ENCODE results near the gene BAAT.

Gene BAAT

DNA sequence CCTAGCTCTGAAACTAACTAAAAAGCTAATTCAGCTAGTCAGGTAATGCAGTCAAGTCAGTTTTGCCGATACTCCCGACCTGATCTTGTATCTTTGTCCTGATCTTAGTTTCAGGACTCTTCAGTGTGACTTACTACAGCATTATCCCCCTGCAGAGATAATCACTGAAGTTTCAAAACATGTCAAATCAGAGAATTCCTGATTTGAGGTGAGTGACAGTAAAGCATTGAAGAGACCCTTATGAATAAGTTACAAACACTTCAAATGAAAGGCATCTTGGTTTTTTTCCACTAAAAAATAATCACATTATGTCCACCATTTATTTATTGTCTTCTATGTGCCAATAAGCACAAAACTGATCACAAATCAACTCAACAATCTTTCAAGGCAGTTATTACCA, 47.6 kb downstream of the BAAT start:
- no peak for ATAC-seq

DNA sequence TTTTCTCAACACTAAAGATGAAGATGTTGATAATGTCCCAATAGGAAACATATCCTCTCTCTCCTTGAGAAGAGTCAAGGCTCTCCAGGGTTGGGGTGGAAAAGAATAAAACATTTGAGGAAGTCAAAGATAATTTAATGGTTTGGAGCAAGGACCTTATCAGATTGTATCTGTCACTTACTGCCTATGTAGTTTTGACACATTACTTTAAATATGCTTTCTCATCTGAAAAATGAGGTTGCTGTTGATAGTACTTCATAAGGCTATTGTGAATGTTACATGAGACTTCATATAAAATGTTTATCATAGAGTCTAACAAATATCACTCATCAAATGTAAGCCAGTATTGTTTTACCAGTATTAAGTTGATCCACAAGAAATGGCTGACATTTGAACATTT, 48.7 kb downstream of the BAAT start:
- no peak for ATAC-seq

More for the DNA sequence above, 47.6 kb downstream of the BAAT start:
- TF ChIP-seq, protein P1, sequence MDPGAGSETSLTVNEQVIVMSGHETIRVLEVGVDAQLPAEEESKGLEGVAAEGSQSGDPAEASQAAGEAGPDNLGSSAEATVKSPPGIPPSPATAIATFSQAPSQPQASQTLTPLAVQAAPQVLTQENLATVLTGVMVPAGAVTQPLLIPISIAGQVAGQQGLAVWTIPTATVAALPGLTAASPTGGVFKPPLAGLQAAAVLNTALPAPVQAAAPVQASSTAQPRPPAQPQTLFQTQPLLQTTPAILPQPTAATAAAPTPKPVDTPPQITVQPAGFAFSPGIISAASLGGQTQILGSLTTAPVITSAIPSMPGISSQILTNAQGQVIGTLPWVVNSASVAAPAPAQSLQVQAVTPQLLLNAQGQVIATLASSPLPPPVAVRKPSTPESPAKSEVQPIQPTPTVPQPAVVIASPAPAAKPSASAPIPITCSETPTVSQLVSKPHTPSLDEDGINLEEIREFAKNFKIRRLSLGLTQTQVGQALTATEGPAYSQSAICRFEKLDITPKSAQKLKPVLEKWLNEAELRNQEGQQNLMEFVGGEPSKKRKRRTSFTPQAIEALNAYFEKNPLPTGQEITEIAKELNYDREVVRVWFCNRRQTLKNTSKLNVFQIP (CRISPR knock-in tag; IDR thresholded peaks at IDR 0.05; ENCODE audit: borderline replicate concordance, low read depth): no peak
- no peak for TF ChIP-seq CSDC2 (CRISPR knock-in tag; IDR thresholded peaks at IDR 0.05)
- TF ChIP-seq GLIS3 (CRISPR knock-in tag; IDR thresholded peaks at IDR 0.05): no peak
- no peak for TF ChIP-seq BACH2 (CRISPR knock-in tag; IDR thresholded peaks at IDR 0.05; ENCODE audit: borderline replicate concordance)

DNA sequence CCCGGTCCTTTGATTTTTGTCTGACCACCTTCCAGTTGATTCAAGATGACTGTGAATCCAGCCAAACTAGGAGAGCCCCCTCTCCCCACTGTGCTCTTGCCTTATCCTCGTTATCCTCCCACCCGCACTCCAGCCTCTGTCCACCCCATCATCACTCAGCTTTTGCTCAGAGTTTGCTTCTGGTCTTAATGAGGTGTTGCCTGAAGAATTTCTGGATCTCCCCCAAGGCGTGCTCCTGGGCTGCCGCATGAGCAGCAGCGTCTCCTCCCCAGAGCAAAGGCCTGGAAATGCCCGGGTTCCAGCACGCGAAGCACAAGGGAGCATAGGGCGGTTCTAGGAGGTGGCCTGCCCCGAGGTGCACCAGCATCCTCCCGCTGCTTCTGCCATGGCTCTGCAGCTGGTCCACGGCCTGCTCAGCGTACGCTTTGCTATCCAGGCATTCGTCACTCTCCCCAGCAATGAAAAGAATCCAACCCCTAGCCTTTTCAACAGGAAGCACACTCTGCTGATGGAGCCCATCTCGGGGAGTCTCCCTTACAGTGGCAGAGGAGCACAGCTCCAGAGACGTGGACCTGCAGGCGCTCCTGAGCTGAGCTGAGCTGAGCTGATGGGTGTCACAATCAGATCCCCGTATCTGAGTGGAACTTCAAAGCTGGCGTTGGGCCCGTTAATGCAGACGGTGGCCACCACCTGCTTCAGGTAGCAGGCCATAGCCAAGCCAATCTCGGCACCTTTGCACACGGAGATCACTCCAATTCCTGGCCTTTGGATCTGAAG, 50.7 kb downstream of the BAAT start:
- no peak for TF ChIP-seq ZNF8 (CRISPR knock-in tag; IDR thresholded peaks at IDR 0.05)
- no peak for TF ChIP-seq ARNTL (CRISPR knock-in tag; IDR thresholded peaks at IDR 0.05; ENCODE audit: borderline replicate concordance, low read depth)
- TF ChIP-seq, protein P2, sequence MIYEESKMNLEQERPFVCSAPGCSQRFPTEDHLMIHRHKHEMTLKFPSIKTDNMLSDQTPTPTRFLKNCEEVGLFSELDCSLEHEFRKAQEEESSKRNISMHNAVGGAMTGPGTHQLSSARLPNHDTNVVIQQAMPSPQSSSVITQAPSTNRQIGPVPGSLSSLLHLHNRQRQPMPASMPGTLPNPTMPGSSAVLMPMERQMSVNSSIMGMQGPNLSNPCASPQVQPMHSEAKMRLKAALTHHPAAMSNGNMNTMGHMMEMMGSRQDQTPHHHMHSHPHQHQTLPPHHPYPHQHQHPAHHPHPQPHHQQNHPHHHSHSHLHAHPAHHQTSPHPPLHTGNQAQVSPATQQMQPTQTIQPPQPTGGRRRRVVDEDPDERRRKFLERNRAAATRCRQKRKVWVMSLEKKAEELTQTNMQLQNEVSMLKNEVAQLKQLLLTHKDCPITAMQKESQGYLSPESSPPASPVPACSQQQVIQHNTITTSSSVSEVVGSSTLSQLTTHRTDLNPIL (CRISPR knock-in tag; IDR thresholded peaks at IDR 0.05; ENCODE audit: low read depth): no peak
- TF ChIP-seq SNAI2 (CRISPR knock-in tag; IDR thresholded peaks at IDR 0.05): no peak
- TF ChIP-seq, protein P1 (CRISPR knock-in tag; IDR thresholded peaks at IDR 0.05; ENCODE audit: borderline replicate concordance, low read depth): no peak
- TF ChIP-seq ZFP3 (CRISPR knock-in tag; IDR thresholded peaks at IDR 0.05): no peak
- TF ChIP-seq TCF4 (CRISPR knock-in tag; IDR thresholded peaks at IDR 0.05; ENCODE audit: borderline replicate concordance): no peak
- no peak for TF ChIP-seq ESRRG (CRISPR knock-in tag; IDR thresholded peaks at IDR 0.05)
- no peak for TF ChIP-seq OSR1 (CRISPR knock-in tag; IDR thresholded peaks at IDR 0.05)
- TF ChIP-seq ZNF70 (CRISPR knock-in tag; IDR thresholded peaks at IDR 0.05): no peak
- TF ChIP-seq, protein P3, sequence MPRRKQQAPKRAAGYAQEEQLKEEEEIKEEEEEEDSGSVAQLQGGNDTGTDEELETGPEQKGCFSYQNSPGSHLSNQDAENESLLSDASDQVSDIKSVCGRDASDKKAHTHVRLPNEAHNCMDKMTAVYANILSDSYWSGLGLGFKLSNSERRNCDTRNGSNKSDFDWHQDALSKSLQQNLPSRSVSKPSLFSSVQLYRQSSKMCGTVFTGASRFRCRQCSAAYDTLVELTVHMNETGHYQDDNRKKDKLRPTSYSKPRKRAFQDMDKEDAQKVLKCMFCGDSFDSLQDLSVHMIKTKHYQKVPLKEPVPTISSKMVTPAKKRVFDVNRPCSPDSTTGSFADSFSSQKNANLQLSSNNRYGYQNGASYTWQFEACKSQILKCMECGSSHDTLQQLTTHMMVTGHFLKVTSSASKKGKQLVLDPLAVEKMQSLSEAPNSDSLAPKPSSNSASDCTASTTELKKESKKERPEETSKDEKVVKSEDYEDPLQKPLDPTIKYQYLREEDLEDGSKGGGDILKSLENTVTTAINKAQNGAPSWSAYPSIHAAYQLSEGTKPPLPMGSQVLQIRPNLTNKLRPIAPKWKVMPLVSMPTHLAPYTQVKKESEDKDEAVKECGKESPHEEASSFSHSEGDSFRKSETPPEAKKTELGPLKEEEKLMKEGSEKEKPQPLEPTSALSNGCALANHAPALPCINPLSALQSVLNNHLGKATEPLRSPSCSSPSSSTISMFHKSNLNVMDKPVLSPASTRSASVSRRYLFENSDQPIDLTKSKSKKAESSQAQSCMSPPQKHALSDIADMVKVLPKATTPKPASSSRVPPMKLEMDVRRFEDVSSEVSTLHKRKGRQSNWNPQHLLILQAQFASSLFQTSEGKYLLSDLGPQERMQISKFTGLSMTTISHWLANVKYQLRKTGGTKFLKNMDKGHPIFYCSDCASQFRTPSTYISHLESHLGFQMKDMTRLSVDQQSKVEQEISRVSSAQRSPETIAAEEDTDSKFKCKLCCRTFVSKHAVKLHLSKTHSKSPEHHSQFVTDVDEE (CRISPR knock-in tag; IDR thresholded peaks at IDR 0.05): no peak
- no peak for TF ChIP-seq BACH2 (CRISPR knock-in tag; IDR thresholded peaks at IDR 0.05; ENCODE audit: borderline replicate concordance)
- no peak for TF ChIP-seq CSDC2 (CRISPR knock-in tag; IDR thresholded peaks at IDR 0.05)
- no peak for TF ChIP-seq ISL1 (CRISPR knock-in tag; IDR thresholded peaks at IDR 0.05)
- no peak for ATAC-seq

More for the DNA sequence above, 48.7 kb downstream of the BAAT start:
- TF ChIP-seq ZNF8 (CRISPR knock-in tag; IDR thresholded peaks at IDR 0.05): no peak
- no peak for TF ChIP-seq OSR1 (CRISPR knock-in tag; IDR thresholded peaks at IDR 0.05)
- no peak for TF ChIP-seq ZC3H10 (CRISPR knock-in tag; IDR thresholded peaks at IDR 0.05)
- no peak for TF ChIP-seq PPARA (CRISPR knock-in tag; IDR thresholded peaks at IDR 0.05; ENCODE audit: borderline replicate concordance)

DNA sequence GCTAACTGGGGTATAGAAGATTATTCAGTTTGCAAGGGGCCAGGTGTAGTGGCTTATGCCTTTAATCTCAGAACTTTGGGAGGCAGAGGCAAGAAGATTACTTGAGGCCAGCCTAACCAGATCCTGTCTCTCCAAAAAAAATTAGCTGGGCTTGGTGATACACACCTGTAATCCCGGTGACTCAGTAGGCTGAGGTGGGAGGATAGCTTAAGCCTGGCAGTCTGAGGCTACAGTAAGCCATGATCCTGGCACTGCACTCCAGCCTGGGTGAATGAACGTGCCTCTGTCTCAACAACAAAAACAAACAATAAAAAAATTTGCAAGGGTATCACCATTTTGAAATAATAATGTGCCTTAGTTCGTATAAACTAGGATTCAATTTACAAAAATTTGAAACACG, 51.3 kb downstream of the BAAT start:
- ATAC-seq: no peak
- TF ChIP-seq ZNF70 (CRISPR knock-in tag; IDR thresholded peaks at IDR 0.05): no peak
- TF ChIP-seq ZNF8 (CRISPR knock-in tag; IDR thresholded peaks at IDR 0.05): no peak
- no peak for TF ChIP-seq TOX (CRISPR knock-in tag; IDR thresholded peaks at IDR 0.05; ENCODE audit: borderline replicate concordance)
- TF ChIP-seq CSDC2 (CRISPR knock-in tag; IDR thresholded peaks at IDR 0.05): no peak
- TF ChIP-seq ISL1 (CRISPR knock-in tag; IDR thresholded peaks at IDR 0.05): no peak
- TF ChIP-seq, protein P3 (CRISPR knock-in tag; IDR thresholded peaks at IDR 0.05): no peak
- TF ChIP-seq ARNTL (CRISPR knock-in tag; IDR thresholded peaks at IDR 0.05; ENCODE audit: borderline replicate concordance, low read depth): no peak
- no peak for TF ChIP-seq RARB (CRISPR knock-in tag; IDR thresholded peaks at IDR 0.05)
- no peak for TF ChIP-seq PPARA (CRISPR knock-in tag; IDR thresholded peaks at IDR 0.05; ENCODE audit: borderline replicate concordance)
- TF ChIP-seq, protein P4, sequence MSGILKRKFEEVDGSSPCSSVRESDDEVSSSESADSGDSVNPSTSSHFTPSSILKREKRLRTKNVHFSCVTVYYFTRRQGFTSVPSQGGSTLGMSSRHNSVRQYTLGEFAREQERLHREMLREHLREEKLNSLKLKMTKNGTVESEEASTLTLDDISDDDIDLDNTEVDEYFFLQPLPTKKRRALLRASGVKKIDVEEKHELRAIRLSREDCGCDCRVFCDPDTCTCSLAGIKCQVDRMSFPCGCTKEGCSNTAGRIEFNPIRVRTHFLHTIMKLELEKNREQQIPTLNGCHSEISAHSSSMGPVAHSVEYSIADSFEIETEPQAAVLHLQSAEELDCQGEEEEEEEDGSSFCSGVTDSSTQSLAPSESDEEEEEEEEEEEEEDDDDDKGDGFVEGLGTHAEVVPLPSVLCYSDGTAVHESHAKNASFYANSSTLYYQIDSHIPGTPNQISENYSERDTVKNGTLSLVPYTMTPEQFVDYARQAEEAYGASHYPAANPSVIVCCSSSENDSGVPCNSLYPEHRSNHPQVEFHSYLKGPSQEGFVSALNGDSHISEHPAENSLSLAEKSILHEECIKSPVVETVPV (CRISPR knock-in tag; IDR thresholded peaks at IDR 0.05): no peak
- TF ChIP-seq SNAI2 (CRISPR knock-in tag; IDR thresholded peaks at IDR 0.05): no peak
- TF ChIP-seq ESRRG (CRISPR knock-in tag; IDR thresholded peaks at IDR 0.05): no peak
- no peak for TF ChIP-seq BACH2 (CRISPR knock-in tag; IDR thresholded peaks at IDR 0.05; ENCODE audit: borderline replicate concordance)
- no peak for TF ChIP-seq OSR1 (CRISPR knock-in tag; IDR thresholded peaks at IDR 0.05)
- no peak for TF ChIP-seq GLIS3 (CRISPR knock-in tag; IDR thresholded peaks at IDR 0.05)
- TF ChIP-seq ZFP3 (CRISPR knock-in tag; IDR thresholded peaks at IDR 0.05): no peak
- TF ChIP-seq ZNF565 (CRISPR knock-in tag; conservative IDR thresholded peaks at IDR 0.05; ENCODE audit: low read depth): no peak
